ENCODE measurements around the gene CCDC186. TPM values are rescaled to one million over a fixed set of nuclear protein-coding genes. Genes with fewer than 3 reads are reported as not detected.
A peak's percentile ranks its signal among the peaks of the same experiment; 100 is the strongest.

Gene CCDC186
- total and polyA plus RNA-seq, 2 of the 13 experiments (the other 11 are each of a cell fraction or from before 2014, with no cell fraction given), result 4.2 to 11.8 TPM

DNA sequence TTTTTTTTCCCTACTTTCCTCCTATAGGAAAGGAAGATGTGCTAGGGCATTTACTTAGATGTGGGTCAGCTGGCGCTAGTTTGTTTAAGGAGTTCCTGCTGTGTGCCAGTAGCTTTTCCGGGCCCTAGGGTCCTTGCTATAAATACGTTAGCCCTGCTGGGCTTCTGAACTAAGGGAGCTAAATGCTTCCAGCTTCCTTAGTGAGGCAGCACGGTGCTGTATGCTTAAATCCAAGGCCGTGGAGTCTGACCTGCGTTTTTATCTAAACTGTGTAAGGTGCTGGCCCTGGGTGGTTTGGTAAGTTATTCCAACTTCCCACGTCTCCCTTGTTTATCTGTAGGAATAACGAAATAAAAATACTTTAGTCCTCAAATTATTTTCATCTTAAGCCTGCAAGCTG, 5.7 kb upstream of the CCDC186 start (continued):
- TF ChIP-seq ELK4 (CRISPR knock-in tag; IDR thresholded peaks at IDR 0.05; ENCODE audit: borderline replicate concordance), result no peak
- TF ChIP-seq, protein P1, sequence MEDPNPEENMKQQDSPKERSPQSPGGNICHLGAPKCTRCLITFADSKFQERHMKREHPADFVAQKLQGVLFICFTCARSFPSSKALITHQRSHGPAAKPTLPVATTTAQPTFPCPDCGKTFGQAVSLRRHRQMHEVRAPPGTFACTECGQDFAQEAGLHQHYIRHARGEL (CRISPR knock-in tag; IDR thresholded peaks at IDR 0.05), result no peak

DNA sequence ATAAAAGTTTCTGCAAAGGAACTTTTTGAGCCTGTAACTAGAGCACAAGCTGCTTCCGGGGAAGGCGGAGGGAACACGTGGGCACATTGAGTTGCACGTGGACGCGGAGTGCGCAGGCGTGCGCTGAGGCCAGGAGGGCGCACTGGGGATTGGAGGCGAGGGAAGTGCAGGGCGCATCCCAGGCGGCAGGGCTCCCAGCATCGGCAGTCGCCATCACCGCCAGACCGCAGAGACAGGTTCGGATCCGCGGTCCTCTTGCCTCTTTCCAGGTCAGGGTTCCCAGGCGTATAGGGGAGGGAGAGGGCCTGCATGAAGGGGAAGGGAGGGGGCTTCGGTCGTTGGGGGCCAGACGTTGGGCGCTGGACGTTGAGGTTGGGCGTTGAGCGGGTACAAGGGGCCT, 5.1 kb upstream of the CCDC186 start, which contains the start of gene TDRD1:
TDRD1 (plus strand) TSS at position 206 of the 400 bp plus-strand sequence. CDS start 8,479 bp downstream, outside the sequence.
- Histone ChIP-seq H3K4me3 (replicated peaks in 1 of 3; ENCODE audit: insufficient read depth in 1 of 3, low read depth in 2 of 3, low read length in 3 of 3) (no peak within 1 kb of the TSS; a peak in 1 of 6 replicates), H3K27ac (ENCODE audit: extremely low read length, insufficient read depth, low read length) (no peak within 1 kb of the TSS), H3K9me3 (ENCODE audit: low read length) (no peaks in the 10 kb centered on the region), H3K36me3 (replicated peaks in 1 of 2; ENCODE audit: control insufficient read depth in 1 of 2, insufficient read depth in 2 of 2, low read length in 2 of 2) (no peaks in the 10 kb centered on the region), H3K4me2 (ENCODE audit: low read depth, low read length) (peak within 1 kb of the TSS; percentile 35), H3K79me2 (ENCODE audit: insufficient read depth, low read length) (no peaks in the 10 kb centered on the region), H2AFZ (ENCODE audit: low read length) (no peak within 1 kb of the TSS), H3K4me1 (ENCODE audit: insufficient read depth, low read length) (0 out of 2 replicates have a peak, but pooled peaks cover 5% of the 10 kb centered on the region), H3K9ac (ENCODE audit: insufficient read depth, low read depth, low read length) (no peak within 1 kb of the TSS), H3K27me3 (ENCODE audit: control insufficient read depth in 1 of 2, insufficient read depth in 2 of 2, low read length in 2 of 2) (peaks cover 0 to 1% of the 10 kb centered on the region in 2 experiments; a peak in 1 of 5 replicates), H4K20me1 (ENCODE audit: insufficient read depth, low read length) (no peaks in the 10 kb centered on the region)
- in situ Hi-C loops (cut with HindIII; ENCODE audit: extremely low pct_ligation_motif_present, low pct_unique_long_range_greater_than_20kb) (no loop called here), intact Hi-C loops (cut with micrococcal nuclease; ENCODE audit: unreplicated experiment) (no loop called here)
- no peak for ATAC-seq
- no TSS peak for BruUV-seq (replicated peaks)
- TF ChIP-seq ZNF687 (CRISPR knock-in tag; IDR thresholded peaks at IDR 0.05) (0 out of 2 replicates have a peak, but pooled peaks have one; percentile 9), ATF6 (CRISPR knock-in tag; conservative IDR thresholded peaks at IDR 0.05) (no peak), PHF21A (CRISPR knock-in tag; IDR thresholded peaks at IDR 0.05) (no peak), ZSCAN29 (CRISPR knock-in tag; conservative IDR thresholded peaks at IDR 0.05) (no peak)
- TF ChIP-seq, protein P2, sequence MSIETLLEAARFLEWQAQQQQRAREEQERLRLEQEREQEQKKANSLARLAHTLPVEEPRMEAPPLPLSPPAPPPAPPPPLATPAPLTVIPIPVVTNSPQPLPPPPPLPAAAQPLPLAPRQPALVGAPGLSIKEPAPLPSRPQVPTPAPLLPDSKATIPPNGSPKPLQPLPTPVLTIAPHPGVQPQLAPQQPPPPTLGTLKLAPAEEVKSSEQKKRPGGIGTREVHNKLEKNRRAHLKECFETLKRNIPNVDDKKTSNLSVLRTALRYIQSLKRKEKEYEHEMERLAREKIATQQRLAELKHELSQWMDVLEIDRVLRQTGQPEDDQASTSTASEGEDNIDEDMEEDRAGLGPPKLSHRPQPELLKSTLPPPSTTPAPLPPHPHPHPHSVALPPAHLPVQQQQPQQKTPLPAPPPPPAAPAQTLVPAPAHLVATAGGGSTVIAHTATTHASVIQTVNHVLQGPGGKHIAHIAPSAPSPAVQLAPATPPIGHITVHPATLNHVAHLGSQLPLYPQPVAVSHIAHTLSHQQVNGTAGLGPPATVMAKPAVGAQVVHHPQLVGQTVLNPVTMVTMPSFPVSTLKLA (IDR thresholded peaks at IDR 0.05), result peak; percentile 91
- TF ChIP-seq, protein P3, sequence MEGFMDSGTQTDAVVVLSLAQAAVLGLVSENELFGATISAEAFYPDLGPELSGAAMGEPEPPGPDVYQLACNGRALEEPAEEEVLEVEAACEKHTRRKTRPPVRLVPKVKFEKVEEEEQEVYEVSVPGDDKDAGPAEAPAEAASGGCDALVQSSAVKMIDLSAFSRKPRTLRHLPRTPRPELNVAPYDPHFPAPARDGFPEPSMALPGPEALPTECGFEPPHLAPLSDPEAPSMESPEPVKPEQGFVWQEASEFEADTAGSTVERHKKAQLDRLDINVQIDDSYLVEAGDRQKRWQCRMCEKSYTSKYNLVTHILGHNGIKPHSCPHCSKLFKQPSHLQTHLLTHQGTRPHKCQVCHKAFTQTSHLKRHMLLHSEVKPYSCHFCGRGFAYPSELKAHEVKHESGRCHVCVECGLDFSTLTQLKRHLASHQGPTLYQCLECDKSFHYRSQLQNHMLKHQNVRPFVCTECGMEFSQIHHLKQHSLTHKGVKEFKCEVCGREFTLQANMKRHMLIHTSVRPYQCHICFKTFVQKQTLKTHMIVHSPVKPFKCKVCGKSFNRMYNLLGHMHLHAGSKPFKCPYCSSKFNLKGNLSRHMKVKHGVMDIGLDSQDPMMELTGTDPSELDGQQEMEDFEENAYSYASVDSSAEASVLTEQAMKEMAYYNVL (CRISPR knock-in tag; IDR thresholded peaks at IDR 0.05; ENCODE audit: borderline replicate concordance), result no peak
- TF ChIP-seq, protein P4, sequence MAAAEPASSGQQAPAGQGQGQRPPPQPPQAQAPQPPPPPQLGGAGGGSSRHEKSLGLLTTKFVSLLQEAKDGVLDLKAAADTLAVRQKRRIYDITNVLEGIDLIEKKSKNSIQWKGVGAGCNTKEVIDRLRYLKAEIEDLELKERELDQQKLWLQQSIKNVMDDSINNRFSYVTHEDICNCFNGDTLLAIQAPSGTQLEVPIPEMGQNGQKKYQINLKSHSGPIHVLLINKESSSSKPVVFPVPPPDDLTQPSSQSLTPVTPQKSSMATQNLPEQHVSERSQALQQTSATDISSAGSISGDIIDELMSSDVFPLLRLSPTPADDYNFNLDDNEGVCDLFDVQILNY (CRISPR knock-in tag; conservative IDR thresholded peaks at IDR 0.05), result no peak
- FAIRE-seq, result no peak
- WGBS (ENCODE audit: low lambda C conversion rate), result 70% methylated on average over 19 of the region's 28 CpGs
- ChIA-PET POLR2A (no interaction called here), CTCF (ENCODE audit: low intra/inter-chr PET ratio, low total read pairs) (no interaction called here)
- DNase-seq (ENCODE audit: low spot score), result no peak

Data from HepG2 (cell line).